ENCODE results near the gene TRIM62. TPM values are rescaled to one million over a fixed set of nuclear protein-coding genes. Genes with fewer than 3 reads are reported as not detected.

TRIM62 gene
- total RNA-seq, result 6.5 TPM
- long read RNA-seq, partial matches to known transcripts, result 0 of 13 reads
- long read RNA-seq, other reads (novel, unspliced or antisense), result 11 of 13 reads

GRCh38 chr1:33181921-33182341 lies at the start of gene TRIM62:
TSS of gene TRIM62 (minus strand) at chr1:33182043. CDS start at chr1:33181432, 611 bp downstream.
- ATAC-seq (peak; percentile 95 to 96), DNase-seq (peak; percentile 90)
- Histone ChIP-seq H3K4me3 (peak within 1 kb of the TSS; percentile 88), H3K9me3 (no peaks in the 10 kb centered on the region), H3K36me3 (no peaks in the 10 kb centered on the region), H3K27ac (peak within 1 kb of the TSS; percentile 60), H3K4me1 (peaks cover 9% of the 10 kb centered on the region), H3K27me3 (ENCODE audit: low read depth) (no peaks in the 10 kb centered on the region)
- intact Hi-C loops (cut with DNase I), result no loop called here
- TF ChIP-seq CTCF (IDR thresholded peaks at IDR 0.05), result no peak

- Histone ChIP-seq H3K36me3 (no peaks in the 10 kb centered on the region), H3K9me3 (no peaks in the 10 kb centered on the region), H3K4me3 (no peak overlapping the region), H3K27ac (no peak overlapping the region), H3K27me3 (ENCODE audit: low read depth) (no peaks in the 10 kb centered on the region), H3K4me1 (peaks cover 9% of the 10 kb centered on the region)
- TF ChIP-seq CTCF (IDR thresholded peaks at IDR 0.05), result no peak
- intact Hi-C loops (cut with DNase I), result no loop called here
- DNase-seq (no peak), ATAC-seq (no peak)
Measured at GRCh38 chr1:33231166-33231565, 49.3 kb upstream of the TRIM62 start.

- H3K27me3 ChIP-seq (ENCODE audit: low read depth), result no peaks in the 10 kb centered on the region
- no peak overlapping the region for H3K4me3 ChIP-seq
- no peak overlapping the region for H3K27ac ChIP-seq
- DNase-seq (no peak), ATAC-seq (peak in 1 of 2 donors; percentile 53)
- H3K9me3 ChIP-seq, result no peaks in the 10 kb centered on the region
- intact Hi-C loops (cut with DNase I), result no loop called here
- TF ChIP-seq CTCF (IDR thresholded peaks at IDR 0.05), result no peak
- no peaks in the 10 kb centered on the region for H3K36me3 ChIP-seq
- H3K4me1 ChIP-seq, result peaks cover 3% of the 10 kb centered on the region
Measured at GRCh38 chr1:33228935-33229487, 47.2 kb upstream of the TRIM62 start.

- Histone ChIP-seq H3K4me3 (no peak overlapping the region), H3K4me1 (peaks cover 6% of the 10 kb centered on the region), H3K27me3 (ENCODE audit: low read depth) (no peaks in the 10 kb centered on the region), H3K9me3 (no peaks in the 10 kb centered on the region), H3K27ac (no peak overlapping the region), H3K36me3 (no peaks in the 10 kb centered on the region)
- DNase-seq, result no peak
- no peak for ATAC-seq
- no peak for TF ChIP-seq CTCF (IDR thresholded peaks at IDR 0.05)
- intact Hi-C loops (cut with DNase I), result no loop called here
Measured at GRCh38 chr1:33225586-33225985, 43.7 kb upstream of the TRIM62 start.

GRCh38 chr1:33224166-33224707 lies 42.4 kb upstream of the TRIM62 start:
- Histone ChIP-seq H3K27me3 (ENCODE audit: low read depth) (no peaks in the 10 kb centered on the region), H3K27ac (no peak overlapping the region), H3K4me3 (no peak overlapping the region), H3K36me3 (no peaks in the 10 kb centered on the region), H3K9me3 (no peaks in the 10 kb centered on the region), H3K4me1 (peaks cover 9% of the 10 kb centered on the region)
- ATAC-seq (no peak), DNase-seq (no peak)
- no peak for TF ChIP-seq CTCF (IDR thresholded peaks at IDR 0.05)
- intact Hi-C loops (cut with DNase I), result no loop called here

Measured in lower lobe of right lung (tissue), 2 donors.